ENCODE results near the gene NIPBL. TPM values are rescaled to one million over a fixed set of nuclear protein-coding genes. Genes with fewer than 3 reads are reported as not detected.
A peak's percentile ranks its signal among the peaks of the same experiment; 100 is the strongest.

Gene NIPBL
- total and polyA plus RNA-seq, 2 of the 13 experiments (the other 11 are each of a cell fraction or from before 2014, with no cell fraction given): 12.3 to 32.3 TPM

DNA sequence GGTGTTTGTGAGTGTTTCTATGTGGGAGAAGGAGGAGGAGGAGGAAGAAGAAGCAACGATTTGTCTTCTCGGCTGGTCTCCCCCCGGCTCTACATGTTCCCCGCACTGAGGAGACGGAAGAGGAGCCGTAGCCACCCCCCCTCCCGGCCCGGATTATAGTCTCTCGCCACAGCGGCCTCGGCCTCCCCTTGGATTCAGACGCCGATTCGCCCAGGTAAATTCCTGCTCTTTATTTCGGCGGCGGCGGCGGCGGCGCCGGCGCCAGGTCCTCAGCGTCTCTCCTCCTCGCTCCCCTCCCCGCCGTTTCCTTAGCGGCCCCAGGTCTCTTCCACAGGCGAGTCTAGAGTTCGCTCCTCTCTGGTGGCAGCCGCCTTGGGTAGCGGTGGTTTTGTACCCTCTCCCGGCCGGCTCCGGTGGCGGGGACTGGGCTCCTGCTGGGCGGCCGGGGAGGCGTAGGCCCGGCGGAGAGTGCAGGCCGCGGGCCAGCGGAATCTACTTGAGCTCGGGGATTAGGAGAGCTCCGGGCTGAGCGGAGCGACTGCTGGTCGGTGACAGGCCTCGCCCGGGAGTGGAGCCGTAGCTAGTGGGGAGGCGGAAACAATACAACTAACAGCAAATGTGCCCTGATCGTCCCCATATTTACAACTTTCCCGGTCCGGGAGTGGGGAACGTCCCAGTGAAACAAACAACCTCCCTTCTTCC, 547 bp downstream of the NIPBL start (continued):
- TF ChIP-seq, protein P1, sequence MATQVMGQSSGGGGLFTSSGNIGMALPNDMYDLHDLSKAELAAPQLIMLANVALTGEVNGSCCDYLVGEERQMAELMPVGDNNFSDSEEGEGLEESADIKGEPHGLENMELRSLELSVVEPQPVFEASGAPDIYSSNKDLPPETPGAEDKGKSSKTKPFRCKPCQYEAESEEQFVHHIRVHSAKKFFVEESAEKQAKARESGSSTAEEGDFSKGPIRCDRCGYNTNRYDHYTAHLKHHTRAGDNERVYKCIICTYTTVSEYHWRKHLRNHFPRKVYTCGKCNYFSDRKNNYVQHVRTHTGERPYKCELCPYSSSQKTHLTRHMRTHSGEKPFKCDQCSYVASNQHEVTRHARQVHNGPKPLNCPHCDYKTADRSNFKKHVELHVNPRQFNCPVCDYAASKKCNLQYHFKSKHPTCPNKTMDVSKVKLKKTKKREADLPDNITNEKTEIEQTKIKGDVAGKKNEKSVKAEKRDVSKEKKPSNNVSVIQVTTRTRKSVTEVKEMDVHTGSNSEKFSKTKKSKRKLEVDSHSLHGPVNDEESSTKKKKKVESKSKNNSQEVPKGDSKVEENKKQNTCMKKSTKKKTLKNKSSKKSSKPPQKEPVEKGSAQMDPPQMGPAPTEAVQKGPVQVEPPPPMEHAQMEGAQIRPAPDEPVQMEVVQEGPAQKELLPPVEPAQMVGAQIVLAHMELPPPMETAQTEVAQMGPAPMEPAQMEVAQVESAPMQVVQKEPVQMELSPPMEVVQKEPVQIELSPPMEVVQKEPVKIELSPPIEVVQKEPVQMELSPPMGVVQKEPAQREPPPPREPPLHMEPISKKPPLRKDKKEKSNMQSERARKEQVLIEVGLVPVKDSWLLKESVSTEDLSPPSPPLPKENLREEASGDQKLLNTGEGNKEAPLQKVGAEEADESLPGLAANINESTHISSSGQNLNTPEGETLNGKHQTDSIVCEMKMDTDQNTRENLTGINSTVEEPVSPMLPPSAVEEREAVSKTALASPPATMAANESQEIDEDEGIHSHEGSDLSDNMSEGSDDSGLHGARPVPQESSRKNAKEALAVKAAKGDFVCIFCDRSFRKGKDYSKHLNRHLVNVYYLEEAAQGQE (IDR thresholded peaks at IDR 0.05; ENCODE audit: borderline replicate concordance in 1 of 2, low read depth in 1 of 2, low read length in 2 of 2): no peak
- peak; percentile 41; the same call in 1 of the 2 replicates for TF ChIP-seq ZNF563 (CRISPR knock-in tag; IDR thresholded peaks at IDR 0.05)
- TF ChIP-seq, protein P2, sequence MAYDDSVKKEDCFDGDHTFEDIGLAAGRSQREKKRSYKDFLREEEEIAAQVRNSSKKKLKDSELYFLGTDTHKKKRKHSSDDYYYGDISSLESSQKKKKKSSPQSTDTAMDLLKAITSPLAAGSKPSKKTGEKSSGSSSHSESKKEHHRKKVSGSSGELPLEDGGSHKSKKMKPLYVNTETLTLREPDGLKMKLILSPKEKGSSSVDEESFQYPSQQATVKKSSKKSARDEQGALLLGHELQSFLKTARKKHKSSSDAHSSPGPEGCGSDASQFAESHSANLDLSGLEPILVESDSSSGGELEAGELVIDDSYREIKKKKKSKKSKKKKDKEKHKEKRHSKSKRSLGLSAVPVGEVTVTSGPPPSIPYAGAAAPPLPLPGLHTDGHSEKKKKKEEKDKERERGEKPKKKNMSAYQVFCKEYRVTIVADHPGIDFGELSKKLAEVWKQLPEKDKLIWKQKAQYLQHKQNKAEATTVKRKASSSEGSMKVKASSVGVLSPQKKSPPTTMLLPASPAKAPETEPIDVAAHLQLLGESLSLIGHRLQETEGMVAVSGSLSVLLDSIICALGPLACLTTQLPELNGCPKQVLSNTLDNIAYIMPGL (CRISPR knock-in tag; IDR thresholded peaks at IDR 0.05; ENCODE audit: borderline replicate concordance in 1 of 2, low read depth in 1 of 2): peak in 1 of 2 experiments; percentile 86; a peak in 2 of 4 replicates
- peak; percentile 64; the same call in 1 of the 2 replicates for TF ChIP-seq ZSCAN9 (CRISPR knock-in tag; IDR thresholded peaks at IDR 0.05; ENCODE audit: borderline replicate concordance)
- peak; percentile 37; the same call in 1 of the 2 replicates for TF ChIP-seq ZMAT3 (CRISPR knock-in tag; conservative IDR thresholded peaks at IDR 0.05)
- 0 out of 2 replicates have a peak, but pooled peaks have one; percentile 53 for TF ChIP-seq SMAD3 (CRISPR knock-in tag; IDR thresholded peaks at IDR 0.05)
- TF ChIP-seq FOXA1 (IDR thresholded peaks at IDR 0.05): no peak
- 0 out of 2 replicates have a peak, but pooled peaks have one; percentile 15 for TF ChIP-seq FOXA1 (CRISPR knock-in tag; IDR thresholded peaks at IDR 0.05)
- 0 out of 2 replicates have a peak, but pooled peaks have one; percentile 43 for TF ChIP-seq ZMYM4 (CRISPR knock-in tag; IDR thresholded peaks at IDR 0.05)
- TF ChIP-seq TOE1 (CRISPR knock-in tag; IDR thresholded peaks at IDR 0.05): no peak
- no peak for TF ChIP-seq DNMT3B (CRISPR knock-in tag; conservative IDR thresholded peaks at IDR 0.05)
- 0 out of 2 replicates have a peak, but pooled peaks have one; percentile 37 for TF ChIP-seq ZNF703 (CRISPR knock-in tag; IDR thresholded peaks at IDR 0.05; ENCODE audit: borderline replicate concordance)
- TF ChIP-seq HES4 (CRISPR knock-in tag; IDR thresholded peaks at IDR 0.05; ENCODE audit: borderline replicate concordance): 0 out of 2 replicates have a peak, but pooled peaks have one; percentile 62

Measured in HepG2 (cell line).